ENCODE data around the gene GPC6. TPM values are rescaled to one million over a fixed set of nuclear protein-coding genes. Genes with fewer than 3 reads are reported as not detected.

Gene GPC6
- total RNA-seq, 1 donor from 2014 or later, result 16.1 TPM

- no peak overlapping the region for H3K4me3 Mint-ChIP-seq (ENCODE audit: unreplicated experiment)
- DNase-seq (ENCODE audit: low spot score), result no peak
- no peaks in the 10 kb centered on the region for H3K4me1 Mint-ChIP-seq (ENCODE audit: unreplicated experiment)
- no peaks in the 10 kb centered on the region for H3K27me3 Mint-ChIP-seq (ENCODE audit: unreplicated experiment)
- no peak for TF ChIP-seq CTCF (IDR thresholded peaks at IDR 0.05; ENCODE audit: unreplicated experiment)
- no peaks in the 10 kb centered on the region for H3K9me3 Mint-ChIP-seq (ENCODE audit: unreplicated experiment)
- H3K27ac Mint-ChIP-seq (ENCODE audit: unreplicated experiment), result no peak overlapping the region
- no peaks in the 10 kb centered on the region for H3K36me3 Mint-ChIP-seq (ENCODE audit: low read depth, unreplicated experiment)
Measured at GRCh38 chr13:93859716-93860115, 633.1 kb downstream of the GPC6 start.

GRCh38 chr13:93861818-93862217 lies 635.2 kb downstream of the GPC6 start:
- no peaks in the 10 kb centered on the region for H3K4me1 Mint-ChIP-seq (ENCODE audit: unreplicated experiment)

DNA sequence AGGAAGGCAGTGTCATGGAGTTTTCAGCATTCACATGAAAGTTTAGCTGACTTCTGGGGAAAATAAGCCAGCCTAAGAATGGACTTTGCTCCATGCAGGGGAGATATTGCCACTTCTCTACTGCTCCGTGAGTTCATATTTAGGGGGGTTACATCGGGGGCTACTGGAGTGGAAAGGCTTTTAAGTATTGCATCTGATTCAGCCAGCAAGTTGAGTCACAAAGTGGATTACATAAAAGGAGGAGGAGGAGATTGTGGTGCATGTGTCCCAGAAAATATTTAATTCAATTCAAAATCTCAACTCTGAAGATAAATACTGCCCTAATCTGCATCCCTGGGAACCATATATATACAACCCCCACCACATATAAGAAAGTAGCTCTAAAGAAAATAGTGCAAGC lies 635.7 kb downstream of the GPC6 start:
- Mint-ChIP-seq H3K36me3 (ENCODE audit: low read depth, unreplicated experiment) (no peaks in the 10 kb centered on the region), H3K9me3 (ENCODE audit: unreplicated experiment) (no peaks in the 10 kb centered on the region), H3K4me3 (ENCODE audit: unreplicated experiment) (no peak overlapping the region), H3K27me3 (ENCODE audit: unreplicated experiment) (no peaks in the 10 kb centered on the region), H3K4me1 (ENCODE audit: unreplicated experiment) (no peaks in the 10 kb centered on the region), H3K27ac (ENCODE audit: unreplicated experiment) (no peak overlapping the region)
- no peak for DNase-seq (ENCODE audit: low spot score)
- TF ChIP-seq CTCF (IDR thresholded peaks at IDR 0.05; ENCODE audit: unreplicated experiment), result no peak

More at GRCh38 chr13:93861818-93862217, 635.2 kb downstream of the GPC6 start:
- Mint-ChIP-seq H3K4me3 (ENCODE audit: unreplicated experiment) (no peak overlapping the region), H3K27ac (ENCODE audit: unreplicated experiment) (no peak overlapping the region), H3K36me3 (ENCODE audit: low read depth, unreplicated experiment) (no peaks in the 10 kb centered on the region), H3K9me3 (ENCODE audit: unreplicated experiment) (no peaks in the 10 kb centered on the region), H3K27me3 (ENCODE audit: unreplicated experiment) (no peaks in the 10 kb centered on the region)
- no peak for TF ChIP-seq CTCF (IDR thresholded peaks at IDR 0.05; ENCODE audit: unreplicated experiment)
- DNase-seq (ENCODE audit: low spot score), result no peak

DNA sequence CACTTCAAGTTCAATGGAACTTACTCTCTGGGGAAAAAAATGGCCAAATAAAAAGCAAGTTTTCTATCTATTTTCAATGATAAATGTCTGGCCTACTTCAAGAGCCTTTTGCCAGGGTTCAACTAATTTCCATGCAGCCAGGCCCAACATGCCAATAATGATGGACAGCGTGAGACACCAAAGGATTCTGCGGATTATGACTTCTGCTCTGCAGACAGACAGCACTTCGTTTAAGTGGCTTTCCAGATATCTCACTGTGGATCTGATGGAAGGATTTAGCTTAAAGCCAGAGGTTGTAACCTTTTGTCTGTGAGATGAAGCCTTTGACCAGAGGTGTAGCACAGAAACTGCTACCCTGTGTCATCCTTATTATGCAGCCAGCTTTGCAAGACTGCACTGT lies 638.6 kb downstream of the GPC6 start:
- TF ChIP-seq CTCF (IDR thresholded peaks at IDR 0.05; ENCODE audit: unreplicated experiment), result no peak
- Mint-ChIP-seq H3K4me3 (ENCODE audit: unreplicated experiment) (no peak overlapping the region), H3K36me3 (ENCODE audit: low read depth, unreplicated experiment) (no peaks in the 10 kb centered on the region), H3K4me1 (ENCODE audit: unreplicated experiment) (no peaks in the 10 kb centered on the region), H3K27me3 (ENCODE audit: unreplicated experiment) (no peaks in the 10 kb centered on the region), H3K27ac (ENCODE audit: unreplicated experiment) (no peak overlapping the region), H3K9me3 (ENCODE audit: unreplicated experiment) (no peaks in the 10 kb centered on the region)
- no peak for DNase-seq (ENCODE audit: low spot score)

DNA sequence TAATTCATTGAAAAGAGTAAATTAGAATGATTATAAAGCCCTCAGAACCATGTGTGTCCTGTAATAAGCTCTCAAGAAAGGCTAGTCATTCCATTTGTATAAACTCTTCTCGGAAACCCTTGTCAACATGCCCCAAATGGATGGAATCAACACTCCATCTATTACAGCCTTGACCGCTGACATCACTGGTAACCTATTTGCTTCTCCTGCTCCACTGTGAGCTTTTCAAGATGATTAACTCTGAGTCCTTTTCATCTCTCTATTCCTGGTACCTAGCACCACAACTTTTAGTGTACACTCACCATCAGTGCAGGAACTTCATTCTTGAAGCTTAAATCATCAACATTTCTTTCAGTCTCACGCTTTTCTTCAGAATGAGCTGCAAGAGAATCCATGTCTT lies 640.9 kb downstream of the GPC6 start:
- Mint-ChIP-seq H3K4me1 (ENCODE audit: unreplicated experiment) (no peaks in the 10 kb centered on the region), H3K27me3 (ENCODE audit: unreplicated experiment) (no peaks in the 10 kb centered on the region), H3K36me3 (ENCODE audit: low read depth, unreplicated experiment) (no peaks in the 10 kb centered on the region), H3K4me3 (ENCODE audit: unreplicated experiment) (no peak overlapping the region), H3K27ac (ENCODE audit: unreplicated experiment) (no peak overlapping the region), H3K9me3 (ENCODE audit: unreplicated experiment) (no peaks in the 10 kb centered on the region)
- no peak for DNase-seq (ENCODE audit: low spot score)
- no peak for TF ChIP-seq CTCF (IDR thresholded peaks at IDR 0.05; ENCODE audit: unreplicated experiment)

All from endothelial cell (in vitro differentiated cells).